Activated CD8-positive, alpha-beta memory T cell treated with anti-CD3 and anti-CD28 coated beads for 48 hours (primary cell): ENCODE results near the gene NEDD4L.
"Not testable (repeated sequence)": the region's sequence is repeated elsewhere in the genome, so short reads cannot be mapped to it uniquely, and the experiment has no call there.

Source experiments
- DNase-seq, 3 experiments: peaks; one replicate each; pipeline ENCODE4 v3.0.0-alpha.2; 2020; ENCODE audit warnings: low read depth in 2 of 3, low spot score in 2 of 3

The NEDD4L gene

DNA sequence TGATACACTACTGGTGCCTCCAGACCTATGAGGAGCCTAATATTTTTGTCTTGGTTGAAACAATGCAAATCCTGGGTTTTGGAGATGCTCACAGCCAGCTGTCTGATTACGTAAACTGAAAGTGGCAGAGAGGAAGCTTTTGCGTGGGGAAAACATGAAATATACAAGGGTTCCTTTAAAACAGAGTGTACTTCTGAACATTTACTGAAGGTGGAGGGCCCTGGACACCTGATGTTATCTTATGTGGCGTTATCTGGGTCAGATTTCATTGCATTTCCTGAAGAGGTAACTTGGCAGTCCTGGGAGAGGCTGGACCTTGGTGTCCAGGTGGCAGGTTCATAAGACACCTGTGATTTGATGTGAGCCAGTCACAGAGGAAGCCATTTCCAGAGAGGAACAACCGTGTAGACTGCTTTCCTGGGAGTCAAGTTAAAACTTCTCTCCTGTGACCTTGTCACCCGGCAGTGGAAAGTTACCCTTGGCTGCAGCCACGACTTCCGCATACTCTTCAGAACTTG lies 105.0 kb downstream of the NEDD4L start:
- DNase-seq: no peak

DNA sequence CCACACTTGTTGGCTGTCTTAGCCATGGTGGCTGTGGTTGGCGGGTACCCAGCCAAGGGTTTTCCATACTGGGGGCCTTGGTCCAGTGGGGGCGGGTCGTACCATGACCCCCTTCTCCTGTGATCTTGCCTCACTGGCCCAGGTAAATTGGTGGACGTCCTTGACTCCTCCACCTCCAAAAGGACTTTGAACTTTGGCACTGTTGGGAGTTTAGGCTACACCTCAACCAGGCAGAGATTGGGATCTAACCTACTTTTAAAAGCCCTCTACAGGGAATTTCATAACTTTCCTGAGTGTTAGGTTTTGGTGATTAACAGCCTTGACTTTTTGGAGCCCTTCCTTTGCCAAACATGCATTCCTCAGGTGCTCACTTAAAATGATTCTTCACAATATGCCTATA lies 106.7 kb downstream of the NEDD4L start:
- no peak for DNase-seq

DNA sequence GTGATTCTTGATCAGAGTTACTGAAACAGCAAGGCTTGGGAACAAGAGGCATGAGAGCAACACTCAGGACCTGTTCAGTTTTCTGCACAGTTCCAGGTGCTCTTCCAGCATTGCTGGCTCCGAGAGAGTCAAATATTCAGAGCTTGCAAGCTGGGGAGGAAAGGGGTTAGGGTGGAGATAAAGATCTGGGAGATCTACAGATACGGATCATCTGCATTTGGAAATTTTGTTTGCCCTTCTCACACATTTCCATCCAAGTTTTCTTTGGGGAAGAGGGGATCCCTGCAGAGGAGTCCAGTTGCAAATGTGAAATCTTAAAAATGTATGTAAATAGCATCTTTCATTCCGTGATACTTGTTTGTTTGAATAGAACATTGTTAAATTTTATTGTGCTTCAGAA lies 108.2 kb downstream of the NEDD4L start:
- no peak for DNase-seq

DNA sequence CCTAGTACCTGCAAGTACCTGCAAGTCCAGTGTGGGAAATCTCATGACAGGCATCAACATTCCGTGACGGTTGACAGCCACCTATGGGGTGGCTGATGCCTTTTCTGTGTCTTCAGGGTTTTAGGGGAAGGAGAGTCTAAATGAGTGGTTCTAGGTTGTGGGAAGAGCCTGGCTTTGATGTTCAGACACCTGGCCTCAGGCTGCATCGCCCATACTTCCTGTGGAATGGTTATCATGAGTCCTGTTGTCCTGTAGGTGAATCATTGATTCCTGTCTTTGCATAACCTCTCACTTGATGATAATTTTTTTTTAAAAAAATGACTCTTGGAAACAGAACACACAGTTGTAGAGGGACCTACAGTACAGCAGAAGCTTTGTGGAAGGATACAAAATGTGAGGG lies 108.9 kb downstream of the NEDD4L start:
- DNase-seq: no peak

DNA sequence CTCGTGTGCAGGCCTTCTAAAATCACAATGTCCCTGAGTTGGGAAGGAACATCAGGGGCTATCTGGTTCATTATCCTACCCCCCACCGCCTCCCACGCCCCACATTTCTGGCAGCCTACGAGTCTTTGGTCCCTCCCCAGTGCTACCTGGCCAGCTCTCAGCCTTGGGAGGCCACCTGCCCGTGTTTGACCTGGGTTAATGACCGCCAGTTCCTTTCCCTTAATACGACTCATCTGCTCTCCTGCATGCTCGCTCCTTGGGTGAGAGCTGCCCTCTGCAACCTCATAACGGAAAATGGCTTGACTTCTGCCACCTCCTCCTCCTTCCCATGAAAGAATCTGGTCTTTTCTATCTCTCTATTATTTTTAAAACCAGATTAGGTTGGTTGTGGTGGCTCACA lies 112.5 kb downstream of the NEDD4L start:
- DNase-seq: no peak

DNA sequence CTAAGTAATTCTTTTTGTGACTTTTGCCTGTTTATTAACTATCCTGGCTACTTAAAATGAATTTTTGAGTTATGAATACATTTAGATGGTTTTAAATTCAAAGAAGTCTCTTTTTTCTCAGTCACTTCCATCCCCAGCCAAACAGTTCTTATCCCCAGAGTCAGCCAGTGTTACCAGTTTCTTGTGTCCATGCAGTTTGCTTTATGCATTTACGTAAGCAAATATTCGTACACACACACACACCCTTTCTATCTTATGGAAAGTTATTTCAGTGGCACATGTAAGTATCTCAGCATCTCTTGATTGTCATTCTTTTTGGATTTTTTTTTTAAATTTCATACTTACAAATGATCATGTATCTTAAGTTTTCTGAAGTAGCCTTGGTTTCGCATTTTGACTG lies 113.2 kb downstream of the NEDD4L start:
- no peak for DNase-seq

DNA sequence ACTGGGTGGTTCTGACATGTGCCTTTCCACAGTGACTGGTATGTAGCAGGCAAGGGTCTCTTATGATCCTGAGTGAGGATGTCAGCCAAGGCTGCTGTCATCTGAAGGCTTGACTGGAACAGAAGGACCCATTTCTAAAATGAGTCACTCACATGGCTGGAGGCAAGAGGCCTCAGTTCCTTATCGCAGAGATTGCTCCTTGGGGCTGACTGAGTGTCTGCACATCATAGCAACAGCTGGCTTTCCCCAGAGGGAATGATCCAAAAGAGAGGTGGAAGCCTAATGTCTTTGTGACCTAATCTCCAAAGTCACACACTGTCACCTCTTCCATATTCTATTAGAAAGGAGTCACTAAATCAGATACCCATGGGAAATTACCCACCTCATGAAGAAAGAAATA lies 114.0 kb downstream of the NEDD4L start:
- no peak for DNase-seq

DNA sequence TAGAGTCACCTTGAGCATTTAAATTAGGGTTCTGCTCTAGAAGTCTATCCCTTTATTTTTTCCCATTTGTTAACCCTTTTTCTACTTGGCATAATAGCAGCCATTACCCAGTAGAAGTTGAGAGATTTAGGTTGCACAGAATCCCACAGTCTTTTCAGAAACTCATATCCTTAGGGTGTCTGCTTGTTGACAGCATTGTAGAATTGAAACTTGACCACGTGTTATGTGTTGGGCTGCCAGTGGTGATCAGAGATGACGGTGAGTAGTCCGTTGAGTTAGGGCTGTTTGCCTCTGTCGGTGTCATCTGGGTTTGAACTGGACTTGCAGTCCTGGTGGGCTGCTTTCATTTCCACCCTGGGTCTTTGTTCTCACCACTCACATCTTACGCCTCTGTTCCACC lies 114.4 kb downstream of the NEDD4L start:
- no peak for DNase-seq

DNA sequence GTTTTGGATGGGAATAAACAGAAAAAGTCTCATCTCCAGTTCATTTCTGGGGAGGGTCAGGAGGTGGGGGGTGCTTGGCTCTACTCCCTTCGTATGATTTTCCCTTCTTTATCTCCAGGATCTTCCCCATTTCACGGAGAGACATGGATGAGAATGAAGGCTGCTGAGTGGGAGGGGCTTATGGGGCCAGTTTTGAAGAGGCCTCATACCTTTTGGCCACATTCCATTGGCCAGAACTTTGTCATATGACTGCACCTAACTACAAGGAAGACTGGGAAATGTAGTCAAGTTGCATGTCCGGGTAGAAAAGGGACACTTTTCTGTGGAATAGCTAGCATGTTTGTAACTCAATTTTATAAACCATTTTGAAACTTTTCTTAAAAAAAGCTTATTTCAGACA lies 117.6 kb downstream of the NEDD4L start:
- DNase-seq: no peak

DNA sequence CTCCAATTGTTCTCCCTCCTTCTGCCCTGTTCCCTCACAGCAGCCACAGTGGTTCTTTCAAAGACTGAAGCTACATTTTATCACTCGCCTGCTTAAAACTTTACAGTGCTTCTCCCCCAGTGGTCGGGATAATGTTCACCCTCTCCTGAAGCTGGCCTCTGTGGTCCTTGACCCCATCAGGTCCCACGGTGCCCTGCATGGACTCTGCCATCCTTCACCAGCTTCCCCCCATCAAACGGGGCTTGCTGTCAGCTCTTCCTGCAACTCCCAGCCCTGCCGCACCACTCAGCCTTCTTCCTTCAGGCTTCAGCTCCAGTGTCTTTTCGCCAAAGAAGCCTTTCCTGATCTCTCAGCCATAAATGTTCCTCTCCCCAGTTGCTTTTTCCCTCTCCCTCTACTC lies 118.1 kb downstream of the NEDD4L start:
- no peak for DNase-seq

DNA sequence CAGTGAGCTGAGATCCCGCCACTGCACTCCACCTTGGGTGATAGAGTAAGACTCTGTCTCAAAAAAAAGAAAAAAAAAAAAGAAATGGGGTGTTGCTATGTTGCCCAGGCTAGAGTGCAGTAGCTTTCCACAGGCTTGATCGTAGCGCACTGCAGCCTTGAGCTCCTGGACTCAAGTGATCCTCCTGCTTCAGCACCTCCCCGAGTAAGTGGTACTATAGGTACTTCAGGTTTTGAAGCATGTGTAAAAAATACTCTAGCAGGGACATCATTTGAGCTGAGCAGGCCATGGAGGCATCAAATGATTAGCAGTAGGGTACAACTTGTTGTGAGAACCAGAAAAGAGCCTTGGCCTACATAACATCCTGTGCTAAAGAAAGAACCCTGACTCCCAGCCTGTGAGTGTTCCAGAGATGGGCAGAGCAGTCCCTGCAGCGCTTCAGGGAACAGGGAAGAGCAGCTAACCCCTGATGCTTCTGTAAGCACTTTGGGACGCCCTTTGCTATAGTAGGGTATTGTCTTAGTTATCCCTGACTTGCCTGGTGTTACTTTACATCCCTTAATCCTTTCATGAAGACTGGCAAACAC lies 119.1 kb downstream of the NEDD4L start:
- no peak for DNase-seq

DNA sequence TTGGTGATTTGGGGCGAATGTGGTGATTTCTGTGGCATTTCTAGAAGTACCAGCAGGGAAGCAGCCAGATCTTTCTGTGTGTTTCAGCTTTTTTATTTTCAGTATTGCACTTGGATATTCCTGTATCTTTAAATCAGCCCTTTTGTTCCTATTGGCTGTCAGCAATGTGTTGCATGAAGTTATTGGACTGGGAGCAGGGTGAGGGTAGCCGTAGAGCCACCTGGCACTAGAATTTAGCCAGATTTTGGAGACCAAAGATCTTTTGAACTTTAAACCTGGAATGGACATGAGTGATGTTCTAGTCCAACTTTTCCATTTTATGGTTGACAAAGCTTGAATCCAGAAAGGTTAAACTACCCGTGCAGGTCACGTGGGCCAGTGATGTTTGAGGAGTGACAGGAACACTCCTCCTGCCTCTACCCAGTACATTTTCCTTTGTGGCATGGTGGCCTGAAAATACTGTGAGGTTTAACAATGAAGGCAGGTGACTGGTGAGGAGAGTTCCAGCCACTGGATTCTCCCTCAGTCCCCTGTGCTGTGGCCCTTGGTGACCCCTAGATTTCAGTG lies 122.3 kb downstream of the NEDD4L start:
- DNase-seq: no peak

DNA sequence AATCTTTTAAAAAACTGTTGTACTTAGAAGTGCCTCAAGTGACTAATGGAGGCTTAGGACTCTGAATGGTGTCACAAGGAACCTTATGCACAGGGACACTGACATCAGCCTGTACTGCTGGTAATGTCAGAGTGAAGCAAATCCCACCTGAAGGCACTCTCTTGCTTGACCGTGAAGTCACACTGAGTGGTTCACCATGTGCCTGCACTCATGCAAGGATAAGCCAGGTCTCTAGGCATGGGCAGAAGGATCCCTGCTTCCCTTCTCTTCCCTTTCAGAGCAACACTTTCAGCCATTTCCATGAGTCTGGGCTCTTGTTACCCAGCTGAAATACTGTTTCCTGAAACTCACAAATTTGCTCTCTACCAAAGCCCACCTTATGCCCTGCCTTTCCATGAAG lies 123.0 kb downstream of the NEDD4L start:
- DNase-seq: no peak

DNA sequence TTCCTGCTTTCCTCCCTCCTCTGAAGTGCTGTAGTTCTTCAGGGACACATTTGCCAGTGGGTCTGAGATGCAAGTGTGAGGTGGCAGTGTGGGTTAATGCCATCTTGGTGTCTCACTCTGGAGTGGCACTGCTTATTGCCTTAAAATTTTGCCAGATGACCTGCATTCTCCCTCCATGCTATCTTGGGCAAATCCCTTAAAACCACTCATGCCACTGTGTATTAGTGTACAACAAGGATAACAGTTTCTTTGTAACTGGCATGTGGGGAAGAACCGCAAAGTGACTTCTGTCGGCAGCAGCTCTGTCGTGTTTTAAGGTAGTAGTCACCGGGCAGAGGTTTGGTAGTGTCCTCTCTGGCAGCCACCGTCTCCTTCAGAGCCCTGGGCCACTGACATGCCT lies 124.2 kb downstream of the NEDD4L start:
- DNase-seq: no peak

DNA sequence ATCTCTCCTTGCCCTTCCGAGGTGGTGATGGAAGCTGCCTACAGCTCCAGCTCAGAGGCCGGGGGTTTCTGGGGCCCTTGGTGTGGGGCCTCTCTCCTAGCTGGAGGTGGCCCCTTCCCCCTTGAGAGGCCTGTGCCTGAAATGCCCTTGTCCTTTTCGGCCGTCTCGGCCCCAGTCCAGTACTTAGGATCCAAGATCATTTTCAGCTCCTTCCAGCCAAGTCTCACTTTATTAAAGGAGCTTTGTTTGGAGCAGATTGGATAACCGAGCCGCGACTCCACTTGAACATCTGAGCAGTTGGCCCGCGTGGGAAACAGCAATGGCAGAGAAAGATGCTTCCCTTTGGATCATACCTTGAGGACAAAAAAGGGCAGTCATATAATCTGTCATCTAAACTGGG lies 125.0 kb downstream of the NEDD4L start:
- DNase-seq: no peak

DNA sequence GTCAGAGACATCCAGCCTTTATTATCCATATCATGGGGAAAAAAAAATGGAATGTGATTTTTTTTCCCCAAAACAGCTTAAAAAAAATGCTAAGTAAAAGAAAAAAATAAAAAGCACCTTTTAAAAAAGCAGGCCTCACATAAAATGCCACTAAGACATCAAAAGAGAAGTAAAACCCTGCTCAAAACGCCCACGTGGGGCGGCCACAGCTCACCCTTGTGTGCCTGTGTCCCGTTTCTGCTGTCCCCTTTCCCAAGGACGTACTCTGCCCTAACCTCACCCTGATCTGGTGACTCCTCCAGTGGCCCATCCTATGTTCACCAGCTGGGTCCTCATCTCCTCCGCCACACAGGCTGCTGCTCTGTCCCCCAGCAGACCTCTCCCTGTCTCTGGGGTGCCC lies 125.4 kb downstream of the NEDD4L start:
- DNase-seq: no peak

DNA sequence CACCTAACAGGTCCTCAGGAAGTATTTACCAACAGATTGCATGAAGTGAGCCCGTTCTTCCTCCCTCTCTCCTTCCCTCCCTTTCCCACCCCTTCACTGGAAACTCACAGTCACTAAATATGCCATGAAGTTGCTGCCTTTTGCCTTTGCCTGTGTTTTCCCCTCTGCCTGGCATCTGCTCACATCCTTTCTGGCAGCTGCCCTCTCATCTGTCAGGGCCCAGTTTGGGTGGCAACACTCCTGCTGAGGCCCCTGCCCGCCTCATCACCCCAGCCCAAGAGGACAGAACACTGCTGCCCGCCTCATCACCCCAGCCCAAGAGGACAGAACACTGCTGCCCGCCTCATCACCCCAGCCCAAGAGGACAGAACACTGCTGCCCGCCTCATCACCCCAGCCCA lies 126.0 kb downstream of the NEDD4L start:
- not testable (repeated sequence) for DNase-seq

DNA sequence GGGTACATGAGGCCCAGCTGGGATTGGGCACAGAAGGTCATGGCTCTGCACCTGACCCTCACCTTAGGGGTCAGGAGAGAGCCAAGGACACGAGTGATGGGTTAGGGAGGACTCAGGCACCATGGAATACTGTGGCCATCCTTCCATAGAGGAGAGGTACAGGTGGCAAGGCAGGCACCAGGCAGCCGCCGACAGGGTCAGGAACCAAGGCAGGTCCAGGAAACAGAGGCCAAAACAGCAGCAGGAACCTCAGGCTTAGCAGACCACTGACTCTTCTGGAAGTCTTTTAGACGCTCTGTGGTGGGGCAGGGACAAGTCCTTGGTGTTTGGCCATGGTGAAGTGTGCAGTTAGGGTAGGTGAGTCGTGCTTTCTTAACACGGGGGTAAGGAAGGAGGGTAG lies 128.0 kb downstream of the NEDD4L start:
- no peak for DNase-seq

DNA sequence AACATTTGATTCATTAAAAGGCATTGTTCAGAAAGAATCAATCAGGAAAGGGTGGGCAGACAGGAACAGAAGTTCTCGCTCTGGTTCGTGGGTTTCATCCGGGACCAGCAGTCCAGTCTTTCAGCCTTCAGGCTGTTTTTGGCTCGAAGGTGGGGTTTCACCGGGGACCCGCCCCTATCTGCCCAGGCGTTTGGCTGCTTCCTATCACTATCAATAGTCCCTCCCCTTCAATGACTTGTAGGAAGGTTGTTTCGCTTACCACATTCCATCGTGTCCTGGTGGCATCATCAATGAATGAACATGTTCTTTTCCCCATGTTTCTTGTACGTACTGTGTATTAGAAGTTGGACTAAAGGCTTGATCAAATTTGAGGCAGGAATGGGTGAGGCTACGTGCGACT lies 130.3 kb downstream of the NEDD4L start:
- DNase-seq: no peak

DNA sequence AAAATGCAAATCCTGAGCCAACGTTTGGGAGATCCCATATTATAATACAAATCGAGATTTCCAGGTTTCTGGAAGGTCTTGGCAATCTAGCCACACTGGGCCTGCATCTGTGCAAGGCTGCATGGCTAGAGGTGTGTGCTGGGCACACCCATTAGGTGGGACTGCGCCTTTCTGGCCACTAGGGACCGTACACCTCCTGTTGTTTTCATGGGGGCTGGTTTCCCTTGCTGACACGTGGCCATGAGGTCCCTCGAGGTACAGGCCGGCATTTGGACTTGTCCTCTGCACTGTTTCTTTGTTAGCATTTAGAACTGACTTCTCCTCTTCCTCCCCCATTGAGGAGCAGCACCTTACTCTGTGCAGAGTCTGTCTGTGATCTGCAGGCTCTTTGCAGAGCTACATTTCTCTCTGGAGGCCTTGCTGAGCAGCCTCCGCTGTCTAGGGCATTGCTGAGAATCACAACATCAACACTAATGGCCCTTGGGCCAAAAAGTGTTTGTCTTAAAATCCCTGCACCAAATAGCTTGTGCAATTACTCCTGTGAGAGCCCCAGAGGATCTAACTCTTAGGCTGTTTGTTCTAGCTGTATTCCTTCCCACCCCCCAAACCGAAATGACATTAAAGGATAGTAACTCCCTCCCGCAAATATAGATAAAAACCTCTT lies 131.2 kb downstream of the NEDD4L start:
- no peak for DNase-seq

DNA sequence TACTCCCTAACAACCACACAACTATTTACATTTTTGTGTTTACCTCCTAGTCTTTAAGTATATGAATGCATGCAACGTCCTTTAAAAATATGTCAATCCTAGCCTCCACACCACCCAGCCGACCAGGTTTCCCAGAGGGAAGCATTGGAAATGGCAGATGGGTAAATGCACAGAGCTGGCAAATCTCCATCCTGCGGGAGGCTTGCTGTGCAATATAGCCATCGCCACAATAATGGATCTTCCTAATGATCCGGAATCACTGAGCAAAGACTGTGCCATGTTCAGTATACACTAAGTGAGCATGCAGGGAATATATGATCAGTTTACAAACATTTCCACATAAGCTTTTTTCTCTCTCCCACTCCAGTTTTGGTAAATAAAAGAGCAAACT lies 131.8 kb downstream of the NEDD4L start:
- no peak for DNase-seq

DNA sequence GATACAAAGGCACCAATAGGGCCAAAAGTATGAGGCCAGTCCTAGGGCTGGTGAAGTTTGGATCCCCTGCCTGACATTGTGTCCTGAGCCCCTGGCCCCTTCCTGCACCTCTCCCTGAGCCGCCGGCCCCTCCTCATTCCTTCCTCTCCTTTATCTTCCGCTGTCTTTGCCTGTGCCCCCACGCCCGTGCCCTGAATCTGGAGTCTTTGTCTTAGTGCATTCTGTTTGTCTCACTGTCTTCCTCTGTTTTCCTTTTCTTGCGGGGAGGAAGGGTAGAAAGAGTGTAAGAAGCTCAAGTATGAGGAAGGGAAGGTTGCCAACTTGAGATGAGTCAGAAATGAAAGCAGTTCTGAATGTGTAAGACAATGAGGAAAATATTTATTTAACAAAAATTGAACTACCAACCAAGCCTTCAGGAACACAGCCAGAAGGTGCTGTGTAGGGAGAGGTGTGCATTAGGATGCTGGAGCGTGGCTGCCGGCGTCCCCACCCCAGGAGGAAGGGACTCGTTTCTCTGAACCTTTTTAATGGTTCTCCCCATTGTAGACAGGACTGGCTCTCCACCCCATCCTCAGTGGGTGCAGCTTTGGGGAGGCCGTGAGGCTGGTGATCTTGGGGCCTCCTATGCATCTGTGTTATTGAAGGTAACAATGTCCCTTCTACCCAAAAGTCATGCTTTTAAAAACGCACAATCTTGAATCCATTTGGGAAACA lies 133.1 kb downstream of the NEDD4L start:
- no peak for DNase-seq
